OCI-LY3 (cell line): ENCODE results near the gene PPIH.
"Not testable (repeated sequence)": the region's sequence is repeated elsewhere in the genome, so short reads cannot be mapped to it uniquely, and the experiment has no call there.

Source experiments
- CTCF ChIP-seq: fragments of 200-600, 300-600 bp; sonication (generic); IDR thresholded peaks from 2 replicates; pipeline ENCODE4 v1.5.1; 2014; ENCODE audit warnings: antibody characterized with exemption, low read length, low read depth
- EZH2phosphoT487 ChIP-seq: fragments of 200-600 bp; shearing (Covaris generic); IDR thresholded peaks from 2 replicates; pipeline ENCODE4 v1.6.1; 2018; ENCODE audit warnings: antibody characterized with exemption, mixed run types, low read depth

GRCh38 chr1:42682484-42682738 is 24.2 kb downstream of the PPIH start:
- not testable (repeated sequence) for TF ChIP-seq CTCF, EZH2phosphoT487
